ENCODE measurements around the gene TEX48.

TEX48 gene

GRCh38 chr9:114621561-114621960 is 60.4 kb downstream of the TEX48 start:
- DNase-seq (ENCODE audit: low read depth): no peak

DNA sequence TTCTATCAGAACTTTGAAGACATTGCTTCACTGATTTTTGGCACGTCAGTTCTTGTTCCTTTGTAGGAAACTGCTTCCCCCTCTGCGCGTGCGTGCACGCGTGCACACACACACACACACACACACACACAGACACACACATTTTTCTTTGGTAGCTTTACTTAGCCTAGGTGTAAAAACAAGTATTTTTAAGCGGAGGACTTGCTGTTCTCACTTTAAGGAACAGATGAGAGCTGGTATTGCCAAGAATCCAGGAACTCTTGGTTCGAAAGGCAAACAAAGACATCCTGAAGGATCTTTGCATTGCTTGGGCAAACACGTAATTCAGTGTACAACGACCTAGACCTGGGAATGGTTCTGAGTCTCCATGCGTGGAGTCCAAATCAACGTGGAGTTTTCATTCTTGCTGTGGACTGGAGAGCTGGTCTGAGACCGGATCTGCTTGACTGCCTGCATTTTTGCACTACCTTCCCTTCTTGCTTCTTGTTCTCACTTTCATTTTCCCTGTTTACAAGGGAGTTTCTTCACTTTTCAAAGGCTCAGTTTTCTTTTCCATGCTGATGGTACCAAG is 62.7 kb downstream of the TEX48 start:
- DNase-seq (ENCODE audit: low read depth): no peak

GRCh38 chr9:114616684-114617520 is 65.1 kb downstream of the TEX48 start:
- DNase-seq (ENCODE audit: low read depth): no peak

Data from EH (cell line).